ENCODE data around the gene SLC39A10.

The SLC39A10 gene

DNA sequence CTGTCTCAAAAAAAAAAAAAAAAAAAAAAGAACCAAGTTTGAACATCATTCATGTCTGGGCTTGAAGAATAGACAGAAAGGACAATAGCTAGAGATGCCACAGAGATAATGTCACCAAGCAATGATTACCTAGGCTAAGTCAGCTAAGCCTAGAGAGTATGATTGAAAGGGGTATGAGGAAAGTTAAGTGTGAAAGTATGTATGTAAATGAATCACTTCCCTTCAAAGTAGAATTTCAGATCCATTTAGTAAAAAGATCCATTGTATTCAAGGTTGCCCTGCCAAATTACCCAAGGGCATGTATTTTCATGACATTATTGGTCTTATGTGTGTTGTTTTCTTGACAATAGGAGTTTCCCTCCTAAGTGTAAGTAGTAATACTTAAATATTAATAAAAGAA lies 34.1 kb upstream of the SLC39A10 start:
- H4K20me1 ChIP-seq (ENCODE audit: insufficient read depth, low read length): no peaks in the 10 kb centered on the region
- H3K4me3 ChIP-seq (ENCODE audit: low read length): no peak overlapping the region
- H3K79me2 ChIP-seq (ENCODE audit: low read length): no peaks in the 10 kb centered on the region
- no peak overlapping the region for H3K4me2 ChIP-seq (ENCODE audit: low read length)
- H3K9ac ChIP-seq (ENCODE audit: low read length): no peak overlapping the region
- peaks cover 14% of the 10 kb centered on the region for H3K4me1 ChIP-seq (ENCODE audit: low read length)
- no peaks in the 10 kb centered on the region for H3K36me3 ChIP-seq (replicated peaks; ENCODE audit: low read depth, low read length)
- H3K27me3 ChIP-seq (ENCODE audit: low read depth, low read length): no peaks in the 10 kb centered on the region
- no peak overlapping the region for H2AFZ ChIP-seq (ENCODE audit: low read depth, low read length)
- no peak overlapping the region for H3K27ac ChIP-seq (ENCODE audit: low read length)
- TF ChIP-seq, protein P1, sequence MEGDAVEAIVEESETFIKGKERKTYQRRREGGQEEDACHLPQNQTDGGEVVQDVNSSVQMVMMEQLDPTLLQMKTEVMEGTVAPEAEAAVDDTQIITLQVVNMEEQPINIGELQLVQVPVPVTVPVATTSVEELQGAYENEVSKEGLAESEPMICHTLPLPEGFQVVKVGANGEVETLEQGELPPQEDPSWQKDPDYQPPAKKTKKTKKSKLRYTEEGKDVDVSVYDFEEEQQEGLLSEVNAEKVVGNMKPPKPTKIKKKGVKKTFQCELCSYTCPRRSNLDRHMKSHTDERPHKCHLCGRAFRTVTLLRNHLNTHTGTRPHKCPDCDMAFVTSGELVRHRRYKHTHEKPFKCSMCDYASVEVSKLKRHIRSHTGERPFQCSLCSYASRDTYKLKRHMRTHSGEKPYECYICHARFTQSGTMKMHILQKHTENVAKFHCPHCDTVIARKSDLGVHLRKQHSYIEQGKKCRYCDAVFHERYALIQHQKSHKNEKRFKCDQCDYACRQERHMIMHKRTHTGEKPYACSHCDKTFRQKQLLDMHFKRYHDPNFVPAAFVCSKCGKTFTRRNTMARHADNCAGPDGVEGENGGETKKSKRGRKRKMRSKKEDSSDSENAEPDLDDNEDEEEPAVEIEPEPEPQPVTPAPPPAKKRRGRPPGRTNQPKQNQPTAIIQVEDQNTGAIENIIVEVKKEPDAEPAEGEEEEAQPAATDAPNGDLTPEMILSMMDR (IDR thresholded peaks at IDR 0.05; ENCODE audit: low read depth, low read length): no peak
- TF ChIP-seq EZH2phosphoT487 (IDR thresholded peaks at IDR 0.05; ENCODE audit: low read depth): no peak
- no peaks in the 10 kb centered on the region for H3K9me3 ChIP-seq (ENCODE audit: insufficient read depth, low read length)

DNA sequence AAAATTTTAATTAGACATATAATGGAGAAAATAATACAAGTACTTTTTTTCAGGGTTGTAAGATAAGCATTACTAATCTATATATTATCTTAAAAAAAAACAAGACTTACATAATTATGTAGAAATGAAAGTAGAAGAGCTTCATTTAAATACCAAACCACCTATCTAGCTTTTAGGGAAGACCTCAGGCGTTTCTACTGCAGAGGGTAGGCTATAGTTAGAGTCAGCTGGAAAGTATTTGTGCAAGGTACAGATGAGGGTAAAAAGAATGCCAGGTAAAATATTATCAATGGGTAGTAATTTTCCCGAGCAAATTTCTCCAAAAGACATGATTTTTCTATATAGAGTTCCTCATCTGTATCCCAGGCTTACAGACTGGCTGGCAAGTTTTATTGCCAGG lies 30.5 kb upstream of the SLC39A10 start:
- H3K9ac ChIP-seq (ENCODE audit: low read length): no peak overlapping the region
- no peak overlapping the region for H3K4me3 ChIP-seq (ENCODE audit: low read length)

GRCh38 chr2:195628666-195629065 lies 28.4 kb upstream of the SLC39A10 start:
- no peak overlapping the region for H3K4me3 ChIP-seq (ENCODE audit: low read length)

More for the DNA sequence above, 30.5 kb upstream of the SLC39A10 start:
- Histone ChIP-seq H3K4me2 (ENCODE audit: low read length) (peak overlapping the region; percentile 4; the same call in 1 of the 2 replicates), H3K79me2 (ENCODE audit: low read length) (no peaks in the 10 kb centered on the region), H3K4me1 (ENCODE audit: low read length) (peaks cover 14% of the 10 kb centered on the region), H3K9me3 (ENCODE audit: insufficient read depth, low read length) (no peaks in the 10 kb centered on the region), H4K20me1 (ENCODE audit: insufficient read depth, low read length) (no peaks in the 10 kb centered on the region), H3K36me3 (replicated peaks; ENCODE audit: low read depth, low read length) (no peaks in the 10 kb centered on the region), H2AFZ (ENCODE audit: low read depth, low read length) (no peak overlapping the region), H3K27me3 (ENCODE audit: low read depth, low read length) (no peaks in the 10 kb centered on the region), H3K27ac (ENCODE audit: low read length) (no peak overlapping the region)
- TF ChIP-seq, protein P1 (IDR thresholded peaks at IDR 0.05; ENCODE audit: low read depth, low read length): no peak
- no peak for TF ChIP-seq EZH2phosphoT487 (IDR thresholded peaks at IDR 0.05; ENCODE audit: low read depth)

DNA sequence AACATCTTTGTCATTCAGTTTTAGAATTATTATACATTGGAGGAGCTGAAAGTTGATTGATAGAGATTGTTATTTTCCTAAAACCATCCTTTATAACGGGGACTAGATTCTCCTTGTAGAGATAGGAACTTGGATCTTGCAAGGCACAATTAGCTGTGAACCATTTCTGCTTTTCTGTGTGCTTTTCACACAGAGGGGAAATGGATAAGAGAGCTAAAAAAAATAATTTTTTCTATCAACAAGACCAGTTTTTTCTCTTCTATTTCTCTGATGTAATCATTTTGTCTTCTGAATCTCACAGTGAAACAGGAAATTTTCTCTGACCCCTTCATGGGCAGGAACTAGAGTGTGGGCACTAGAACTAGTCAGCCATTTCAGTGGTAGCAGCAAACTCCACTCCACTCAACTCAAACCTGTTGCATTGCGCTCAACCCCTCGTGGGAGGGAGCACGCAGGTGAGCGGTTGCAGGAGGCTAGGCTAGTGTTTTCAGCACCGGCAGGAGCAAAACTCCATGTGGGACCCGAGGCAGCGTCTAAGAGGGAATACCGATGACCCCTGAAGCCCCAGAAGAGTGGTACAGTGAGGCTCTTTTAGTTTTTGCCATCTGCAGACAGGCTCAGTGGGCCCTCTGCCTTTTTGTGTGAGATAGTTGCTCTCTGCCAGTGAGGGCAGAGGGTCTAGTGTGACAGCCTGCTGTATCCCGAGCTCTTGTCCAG lies 24.0 kb upstream of the SLC39A10 start:
- 0 out of 2 replicates have a peak overlapping the region, but pooled peaks have one; percentile 31 for H2AFZ ChIP-seq (ENCODE audit: low read depth, low read length)
- H3K9me3 ChIP-seq (ENCODE audit: insufficient read depth, low read length): no peaks in the 10 kb centered on the region
- no peak overlapping the region for H3K4me3 ChIP-seq (ENCODE audit: low read length)
- no peak overlapping the region for H3K27ac ChIP-seq (ENCODE audit: low read length)
- no peak overlapping the region for H3K9ac ChIP-seq (ENCODE audit: low read length)
- no peaks in the 10 kb centered on the region for H3K27me3 ChIP-seq (ENCODE audit: low read depth, low read length)
- no peaks in the 10 kb centered on the region for H3K36me3 ChIP-seq (replicated peaks; ENCODE audit: low read depth, low read length)
- H3K4me2 ChIP-seq (ENCODE audit: low read length): no peak overlapping the region
- H4K20me1 ChIP-seq (ENCODE audit: insufficient read depth, low read length): no peaks in the 10 kb centered on the region
- TF ChIP-seq, protein P1 (IDR thresholded peaks at IDR 0.05; ENCODE audit: low read depth, low read length): no peak
- TF ChIP-seq EZH2phosphoT487 (IDR thresholded peaks at IDR 0.05; ENCODE audit: low read depth): no peak
- H3K79me2 ChIP-seq (ENCODE audit: low read length): no peaks in the 10 kb centered on the region
- peaks cover 9% of the 10 kb centered on the region; the same call in 1 of the 2 replicates for H3K4me1 ChIP-seq (ENCODE audit: low read length)

More at GRCh38 chr2:195628666-195629065, 28.4 kb upstream of the SLC39A10 start:
- TF ChIP-seq, protein P1 (IDR thresholded peaks at IDR 0.05; ENCODE audit: low read depth, low read length): no peak
- TF ChIP-seq EZH2phosphoT487 (IDR thresholded peaks at IDR 0.05; ENCODE audit: low read depth): no peak
- Histone ChIP-seq H3K27ac (ENCODE audit: low read length) (no peak overlapping the region), H3K9me3 (ENCODE audit: insufficient read depth, low read length) (no peaks in the 10 kb centered on the region), H3K79me2 (ENCODE audit: low read length) (no peaks in the 10 kb centered on the region), H3K27me3 (ENCODE audit: low read depth, low read length) (no peaks in the 10 kb centered on the region), H3K4me1 (ENCODE audit: low read length) (peaks cover 18% of the 10 kb centered on the region), H4K20me1 (ENCODE audit: insufficient read depth, low read length) (no peaks in the 10 kb centered on the region), H3K9ac (ENCODE audit: low read length) (no peak overlapping the region), H2AFZ (ENCODE audit: low read depth, low read length) (no peak overlapping the region), H3K4me2 (ENCODE audit: low read length) (no peak overlapping the region), H3K36me3 (replicated peaks; ENCODE audit: low read depth, low read length) (no peaks in the 10 kb centered on the region)

All from OCI-LY3 (cell line).